Stimulated activated effector memory CD8-positive, alpha-beta T cell treated with anti-CD3 and anti-CD28 coated beads, Interleukin-12 subunit alpha, Interleukin-12 subunit beta, amount 100 ng/mL, for 72 hours (primary cell): ENCODE results near the gene CEP112.
"Not testable (repeated sequence)": the region's sequence is repeated elsewhere in the genome, so short reads cannot be mapped to it uniquely, and the experiment has no call there.

Source experiments
- ATAC-seq: fragments of 150-1000 bp; cut with Tn5 transposase; 2 replicates; pipeline ENCODE4 v1.10.0; 2021
- DNase-seq, 2 donors: peaks; one replicate each; pipeline ENCODE4 v3.0.0; 2021 to 2022; ENCODE audit warnings: low spot score in 2 of 2
- H3K27ac Mint-ChIP-seq: one replicate; pipeline ENCODE4 v1.8.0; 2022; ENCODE audit warnings: mild to moderate bottlenecking, mixed read lengths
- H3K36me3 Mint-ChIP-seq: one replicate; pipeline ENCODE4 v1.8.0; 2022; ENCODE audit warnings: mild to moderate bottlenecking, mixed read lengths
- H3K4me1 Mint-ChIP-seq: one replicate; pipeline ENCODE4 v1.8.0; 2022; ENCODE audit warnings: mixed read lengths
- H3K4me3 Mint-ChIP-seq: one replicate; pipeline ENCODE4 v1.8.0; 2022; ENCODE audit warnings: mild to moderate bottlenecking, mixed read lengths
- H3K9me3 Mint-ChIP-seq: one replicate; pipeline ENCODE4 v1.8.0; 2022; ENCODE audit warnings: mixed read lengths

Gene CEP112

DNA sequence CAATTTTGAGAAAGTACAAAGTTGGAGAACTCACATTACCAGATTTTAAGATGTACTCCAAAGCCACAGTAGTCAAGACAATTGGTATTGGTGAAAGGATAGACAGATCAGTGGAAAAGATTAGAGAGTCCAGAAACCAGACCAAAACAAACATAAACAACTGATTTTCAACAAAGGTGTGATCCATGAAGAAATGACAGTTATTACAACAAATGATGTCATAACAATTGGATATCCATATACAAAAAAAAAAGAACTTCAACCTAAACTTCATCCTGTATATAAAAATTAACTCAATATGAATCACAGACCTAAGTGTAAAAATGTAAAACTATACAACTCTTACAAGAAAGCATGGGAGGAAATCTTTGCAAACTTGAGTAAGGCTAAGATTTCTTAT lies 8.4 kb downstream of the CEP112 start:
- Mint-ChIP-seq H3K4me1 (no peaks in the 10 kb centered on the region), H3K36me3 (no peaks in the 10 kb centered on the region), H3K27ac (no peak overlapping the region), H3K9me3 (no peaks in the 10 kb centered on the region), H3K4me3 (no peak overlapping the region)
- DNase-seq: no peak
- ATAC-seq: no peak

DNA sequence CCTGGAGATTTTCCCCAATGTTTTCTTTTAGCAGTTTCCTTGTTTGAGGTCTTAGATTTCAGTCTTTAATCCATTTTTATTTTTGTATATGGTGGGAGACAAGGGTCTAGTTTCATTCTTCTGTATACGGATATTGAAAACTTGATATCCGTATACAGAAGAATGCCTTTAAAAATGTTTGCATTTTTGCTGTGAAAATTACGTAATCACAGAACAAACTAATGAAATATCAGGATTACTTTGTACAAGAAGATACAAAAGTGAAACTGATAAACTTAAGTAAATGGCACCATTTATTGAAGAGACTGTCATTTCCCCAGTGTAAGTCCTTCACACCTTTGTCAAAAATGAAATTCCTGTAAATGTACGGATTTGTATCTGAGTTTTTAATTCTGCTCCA lies 13.3 kb downstream of the CEP112 start:
- ATAC-seq (no peak), DNase-seq (no peak)
- no peak overlapping the region for H3K27ac Mint-ChIP-seq
- no peaks in the 10 kb centered on the region for H3K9me3 Mint-ChIP-seq
- no peaks in the 10 kb centered on the region for H3K4me1 Mint-ChIP-seq
- H3K4me3 Mint-ChIP-seq: no peak overlapping the region
- H3K36me3 Mint-ChIP-seq: no peaks in the 10 kb centered on the region

DNA sequence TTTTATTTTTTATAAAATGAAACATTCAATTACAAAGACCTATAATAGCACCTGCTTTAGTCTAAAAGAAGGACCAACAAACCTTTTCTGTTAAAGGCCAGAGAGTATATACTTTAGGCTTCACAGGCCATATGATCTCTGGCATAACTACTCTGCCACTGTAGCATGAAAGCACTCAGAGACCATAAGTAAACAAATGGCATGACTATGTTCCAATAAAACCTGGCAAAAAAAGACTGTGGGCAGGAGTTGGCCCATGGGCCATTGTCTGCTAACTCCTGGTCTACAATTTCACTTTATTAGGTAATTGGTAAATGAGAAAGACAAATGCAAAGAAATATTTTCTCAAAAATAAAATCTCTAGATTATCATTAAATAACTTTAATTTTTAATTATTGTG lies 14.9 kb downstream of the CEP112 start:
- Mint-ChIP-seq H3K4me3 (no peak overlapping the region), H3K9me3 (no peaks in the 10 kb centered on the region)
- no peak for ATAC-seq

DNA sequence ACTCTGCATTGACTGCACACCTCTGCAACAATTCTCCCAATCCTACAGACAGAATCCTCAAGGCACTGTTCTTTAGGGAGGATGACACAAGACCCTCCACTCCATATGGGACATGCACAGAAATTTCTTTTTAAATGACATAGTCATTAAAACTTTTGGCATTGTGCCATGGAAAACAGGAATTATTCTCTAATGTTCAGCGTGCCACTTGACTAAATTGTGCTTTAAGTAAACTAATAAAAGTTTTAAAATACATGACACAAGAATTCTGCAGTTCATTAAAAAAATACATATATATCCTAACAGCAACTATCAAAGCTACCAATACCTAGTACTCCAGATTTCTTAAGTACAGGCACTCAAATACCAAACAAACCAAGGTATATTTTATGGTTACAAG lies 16.0 kb downstream of the CEP112 start:
- no peaks in the 10 kb centered on the region for H3K4me1 Mint-ChIP-seq
- no peak overlapping the region for H3K27ac Mint-ChIP-seq
- DNase-seq (no peak), ATAC-seq (no peak)
- H3K9me3 Mint-ChIP-seq: no peaks in the 10 kb centered on the region
- no peaks in the 10 kb centered on the region for H3K36me3 Mint-ChIP-seq
- no peak overlapping the region for H3K4me3 Mint-ChIP-seq

More for the DNA sequence above, 14.9 kb downstream of the CEP112 start:
- H3K27ac Mint-ChIP-seq: no peak overlapping the region
- H3K4me1 Mint-ChIP-seq: no peaks in the 10 kb centered on the region
- no peak for DNase-seq
- no peaks in the 10 kb centered on the region for H3K36me3 Mint-ChIP-seq

DNA sequence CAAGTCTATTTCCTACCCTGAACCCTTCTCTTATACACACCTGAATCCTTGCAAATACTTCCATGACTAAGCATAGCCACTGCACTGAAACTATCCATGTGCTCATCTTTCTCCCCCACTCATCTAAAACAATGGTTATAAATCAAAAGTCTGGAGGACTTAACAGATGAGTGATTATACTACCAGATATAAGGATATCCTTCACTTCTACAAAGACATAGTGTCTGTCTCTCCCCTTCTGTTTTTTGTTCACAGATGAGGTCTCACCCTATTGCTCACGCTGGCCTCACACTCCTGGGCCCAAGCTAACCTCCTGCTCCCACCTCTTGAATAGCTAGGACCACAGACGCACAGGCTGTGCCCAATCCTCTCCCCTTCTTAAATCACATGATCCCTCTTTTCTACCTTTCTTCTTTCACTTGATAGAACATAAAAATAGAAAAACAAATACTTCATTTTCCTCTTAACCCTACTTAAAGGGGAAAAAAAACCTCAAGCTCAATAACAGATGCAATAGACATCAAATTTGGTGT lies 19.2 kb downstream of the CEP112 start:
- Mint-ChIP-seq H3K4me3 (no peak overlapping the region), H3K9me3 (no peaks in the 10 kb centered on the region), H3K4me1 (no peaks in the 10 kb centered on the region), H3K36me3 (no peaks in the 10 kb centered on the region), H3K27ac (peak overlapping the region; percentile 1)
- DNase-seq: no peak
- ATAC-seq: no peak

DNA sequence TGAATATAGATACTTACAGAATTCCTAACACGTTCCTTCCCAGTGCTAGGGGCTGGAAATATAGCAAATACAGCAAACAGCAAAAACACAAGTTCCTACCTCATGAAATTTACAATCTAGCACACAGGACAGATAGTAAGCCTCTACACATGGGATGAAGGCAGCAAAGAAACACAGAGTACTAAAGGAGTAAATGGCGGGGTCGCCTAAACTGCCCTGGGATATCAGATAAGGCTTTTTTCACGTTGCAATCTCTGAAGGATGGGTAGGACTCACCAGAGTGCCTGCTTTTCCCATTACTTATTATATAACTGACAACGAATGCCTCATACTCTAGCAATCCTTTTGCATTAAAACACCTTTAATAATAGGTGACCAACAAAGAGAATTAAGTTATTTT lies 19.8 kb downstream of the CEP112 start:
- Mint-ChIP-seq H3K9me3 (no peaks in the 10 kb centered on the region), H3K27ac (no peak overlapping the region), H3K4me3 (no peak overlapping the region), H3K36me3 (no peaks in the 10 kb centered on the region), H3K4me1 (no peaks in the 10 kb centered on the region)
- DNase-seq: no peak
- no peak for ATAC-seq

DNA sequence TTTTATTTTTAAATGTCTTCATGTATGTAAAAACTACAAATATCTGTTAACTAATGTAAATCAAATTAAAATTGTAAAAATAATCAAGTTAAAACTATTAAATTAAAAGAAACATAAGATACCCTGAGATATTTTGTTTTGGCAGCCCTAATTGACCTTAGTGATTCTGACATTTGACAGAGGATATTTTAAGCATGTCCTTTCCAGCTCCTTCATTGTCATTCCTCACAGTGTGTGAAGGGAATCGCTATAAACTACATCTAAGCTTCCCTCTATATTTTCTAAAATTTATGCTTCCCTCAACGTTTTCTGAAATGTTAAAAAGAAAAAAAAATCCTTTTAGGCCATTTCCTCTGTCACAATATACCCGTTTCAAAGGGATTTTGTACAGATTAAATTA lies 20.2 kb downstream of the CEP112 start:
- Mint-ChIP-seq H3K9me3 (no peaks in the 10 kb centered on the region), H3K4me1 (no peaks in the 10 kb centered on the region), H3K36me3 (no peaks in the 10 kb centered on the region), H3K4me3 (no peak overlapping the region), H3K27ac (no peak overlapping the region)
- DNase-seq: no peak
- no peak for ATAC-seq

DNA sequence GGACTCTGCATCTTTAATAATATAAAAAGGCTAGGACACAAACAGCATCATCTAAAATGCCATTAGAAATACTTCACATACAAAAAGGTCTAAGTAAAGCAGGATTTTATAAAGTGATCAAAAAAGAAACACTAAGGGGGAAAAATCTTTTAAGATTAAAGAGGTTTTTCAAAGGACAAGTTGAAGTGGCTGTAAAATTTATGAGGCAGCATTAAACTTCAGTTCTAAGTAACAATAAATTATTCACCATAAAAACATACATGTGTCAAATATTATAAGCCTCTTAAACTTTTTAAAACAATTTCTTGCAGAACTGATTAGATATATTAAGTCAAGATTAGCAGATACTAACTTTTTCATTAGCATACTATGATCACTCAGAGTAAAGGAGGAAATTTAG lies 20.8 kb downstream of the CEP112 start:
- no peaks in the 10 kb centered on the region for H3K9me3 Mint-ChIP-seq
- DNase-seq: no peak
- ATAC-seq: no peak
- H3K27ac Mint-ChIP-seq: no peak overlapping the region
- no peak overlapping the region for H3K4me3 Mint-ChIP-seq
- no peaks in the 10 kb centered on the region for H3K4me1 Mint-ChIP-seq
- H3K36me3 Mint-ChIP-seq: no peaks in the 10 kb centered on the region

DNA sequence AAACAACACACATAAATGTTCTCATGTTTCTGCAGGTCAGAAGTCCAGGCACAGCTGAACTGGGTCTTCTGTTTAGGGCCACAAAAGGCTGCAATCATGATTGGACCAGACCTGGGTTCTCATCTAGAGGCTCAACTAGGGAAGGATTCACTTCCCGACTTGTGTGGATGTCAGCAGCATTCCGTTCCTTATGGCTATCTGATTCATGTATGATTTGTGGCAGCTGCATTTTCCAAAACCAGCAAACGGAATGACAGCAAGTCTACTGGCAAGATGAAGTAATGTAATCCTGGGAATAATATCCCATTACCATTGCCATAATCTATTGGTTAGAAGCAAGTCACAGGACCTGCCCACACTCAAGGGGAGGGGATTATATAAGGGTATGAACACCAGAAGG lies 22.1 kb downstream of the CEP112 start:
- no peaks in the 10 kb centered on the region for H3K36me3 Mint-ChIP-seq
- DNase-seq (no peak), ATAC-seq (no peak)
- no peak overlapping the region for H3K27ac Mint-ChIP-seq
- H3K9me3 Mint-ChIP-seq: no peaks in the 10 kb centered on the region
- H3K4me3 Mint-ChIP-seq: no peak overlapping the region
- no peaks in the 10 kb centered on the region for H3K4me1 Mint-ChIP-seq

DNA sequence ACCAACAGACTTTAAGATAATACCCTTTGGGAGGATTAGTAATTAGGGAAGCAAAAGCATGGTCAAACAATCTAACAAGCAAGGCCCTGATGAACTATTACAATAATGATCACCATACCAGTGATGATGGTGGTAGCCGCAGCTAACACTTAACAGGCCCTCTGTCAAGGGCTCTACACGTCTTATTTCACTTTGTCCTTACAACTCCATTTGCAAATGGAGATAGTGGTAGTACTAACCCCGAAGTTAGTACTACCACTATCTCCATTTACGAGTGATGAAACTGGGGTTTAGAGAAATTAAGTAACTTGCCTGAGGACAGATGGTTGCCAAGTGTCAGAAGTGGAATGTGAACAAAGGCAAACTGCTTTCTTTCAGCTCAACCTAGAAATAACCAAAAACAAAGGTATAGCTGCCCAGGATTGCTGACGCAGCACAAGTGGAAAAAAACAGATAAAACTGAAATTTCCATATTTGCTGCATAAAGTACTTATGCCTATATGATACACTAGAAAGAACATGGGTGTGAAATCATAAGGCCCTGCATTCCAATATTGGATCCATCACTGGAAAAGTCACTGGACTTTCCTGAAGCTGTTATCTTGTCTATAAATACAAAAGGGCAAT lies 24.6 kb downstream of the CEP112 start:
- H3K27ac Mint-ChIP-seq: no peak overlapping the region
- no peak overlapping the region for H3K4me3 Mint-ChIP-seq
- no peaks in the 10 kb centered on the region for H3K4me1 Mint-ChIP-seq
- DNase-seq: no peak
- no peak for ATAC-seq
- no peaks in the 10 kb centered on the region for H3K36me3 Mint-ChIP-seq
- no peaks in the 10 kb centered on the region for H3K9me3 Mint-ChIP-seq

DNA sequence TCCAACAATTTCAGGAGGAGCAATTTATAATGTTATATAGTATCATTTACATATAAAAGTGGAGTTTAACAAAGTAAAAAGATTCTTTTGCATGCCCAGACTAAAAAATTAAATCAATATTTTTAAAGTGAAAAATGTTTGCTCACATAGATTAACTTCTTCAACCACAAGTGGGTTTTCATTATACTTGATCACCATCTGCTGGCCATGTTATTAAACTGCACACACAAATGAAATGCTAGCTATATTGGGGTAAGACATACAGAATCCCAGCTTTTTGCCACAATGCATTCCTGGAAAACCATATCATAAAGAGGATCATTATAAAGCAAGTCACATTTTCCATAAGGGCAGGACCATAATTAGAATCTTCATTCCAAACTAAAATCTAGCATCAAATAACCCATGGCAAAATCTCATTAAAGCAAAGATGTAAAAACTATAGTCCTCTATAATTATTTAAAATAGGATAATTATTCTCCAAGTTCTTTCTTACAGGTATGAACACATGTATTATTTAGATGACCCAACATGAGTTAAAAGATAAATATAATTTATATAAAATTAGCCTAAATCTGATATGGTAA lies 26.3 kb downstream of the CEP112 start:
- no peak for ATAC-seq
- no peak overlapping the region for H3K27ac Mint-ChIP-seq

DNA sequence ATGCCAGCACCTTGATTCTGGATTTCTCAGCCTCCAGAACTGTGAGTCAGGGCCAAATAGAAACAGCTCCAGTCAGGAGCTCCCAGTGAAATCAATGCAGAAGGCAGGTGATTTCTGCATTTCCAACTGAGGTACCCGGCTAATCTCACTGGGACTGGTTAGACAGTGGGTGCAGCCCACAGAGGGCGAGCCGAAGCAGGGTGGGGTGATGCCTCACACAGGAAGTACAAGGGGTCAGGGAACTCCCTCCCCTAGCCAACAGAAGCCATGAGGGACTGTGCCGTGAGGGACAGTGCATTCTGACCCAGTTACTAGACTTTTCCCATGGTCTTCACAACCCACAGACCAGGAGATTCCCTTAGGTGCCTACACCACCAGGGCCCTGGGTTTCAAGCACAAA lies 36.9 kb downstream of the CEP112 start:
- ATAC-seq, H3K27ac Mint-ChIP-seq, DNase-seq, H3K4me1 Mint-ChIP-seq, H3K36me3 Mint-ChIP-seq, H3K4me3 Mint-ChIP-seq: not testable (repeated sequence)
- peaks cover 15% of the 10 kb centered on the region for H3K9me3 Mint-ChIP-seq

More for the DNA sequence above, 26.3 kb downstream of the CEP112 start:
- no peaks in the 10 kb centered on the region for H3K9me3 Mint-ChIP-seq
- DNase-seq: no peak
- no peaks in the 10 kb centered on the region for H3K4me1 Mint-ChIP-seq
- no peak overlapping the region for H3K4me3 Mint-ChIP-seq
- H3K36me3 Mint-ChIP-seq: no peaks in the 10 kb centered on the region

DNA sequence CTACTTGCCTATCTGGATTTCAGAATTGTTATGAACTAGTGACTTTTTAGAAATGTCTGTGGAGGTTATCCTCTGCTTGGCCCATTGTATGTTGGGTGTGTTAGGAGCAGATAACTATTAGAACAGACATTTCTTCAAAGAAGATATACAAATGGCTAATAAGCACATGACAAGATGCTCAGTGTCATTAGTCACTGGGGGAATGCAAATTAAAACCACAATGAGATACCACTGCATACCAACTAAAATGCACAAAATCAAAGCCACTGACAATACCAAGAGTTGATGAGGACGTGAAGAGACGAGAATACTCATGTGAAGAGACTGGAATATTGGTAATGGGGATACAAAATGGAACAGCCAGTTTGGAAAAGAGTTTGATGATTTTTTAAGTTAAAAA lies 39.2 kb downstream of the CEP112 start:
- Mint-ChIP-seq H3K4me3 (no peak overlapping the region), H3K27ac (no peak overlapping the region), H3K4me1 (peaks cover 7% of the 10 kb centered on the region), H3K9me3 (peaks cover 4% of the 10 kb centered on the region), H3K36me3 (no peaks in the 10 kb centered on the region)
- DNase-seq (no peak), ATAC-seq (no peak)

DNA sequence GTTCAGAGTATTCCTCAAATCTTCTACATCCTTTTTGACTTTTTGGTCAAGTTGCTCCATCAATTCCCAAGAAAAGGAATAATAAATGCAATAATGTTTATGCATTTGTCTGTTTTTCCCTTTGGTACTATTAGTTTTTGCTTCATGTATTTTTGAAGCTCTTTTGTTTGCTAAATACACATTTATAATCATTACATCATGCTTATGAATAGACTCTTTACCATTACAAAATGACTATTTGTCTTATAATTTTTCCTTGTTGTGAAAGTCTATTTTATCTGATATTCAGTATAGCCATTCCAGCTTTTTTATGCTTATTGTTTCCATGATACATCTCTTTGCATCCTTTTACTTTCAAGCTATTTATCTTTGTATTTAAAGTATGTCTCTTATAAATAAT lies 41.2 kb downstream of the CEP112 start:
- Mint-ChIP-seq H3K9me3 (no peaks in the 10 kb centered on the region), H3K4me1 (peaks cover 7% of the 10 kb centered on the region), H3K36me3 (no peaks in the 10 kb centered on the region), H3K4me3 (no peak overlapping the region), H3K27ac (no peak overlapping the region)
- DNase-seq (no peak), ATAC-seq (no peak)

DNA sequence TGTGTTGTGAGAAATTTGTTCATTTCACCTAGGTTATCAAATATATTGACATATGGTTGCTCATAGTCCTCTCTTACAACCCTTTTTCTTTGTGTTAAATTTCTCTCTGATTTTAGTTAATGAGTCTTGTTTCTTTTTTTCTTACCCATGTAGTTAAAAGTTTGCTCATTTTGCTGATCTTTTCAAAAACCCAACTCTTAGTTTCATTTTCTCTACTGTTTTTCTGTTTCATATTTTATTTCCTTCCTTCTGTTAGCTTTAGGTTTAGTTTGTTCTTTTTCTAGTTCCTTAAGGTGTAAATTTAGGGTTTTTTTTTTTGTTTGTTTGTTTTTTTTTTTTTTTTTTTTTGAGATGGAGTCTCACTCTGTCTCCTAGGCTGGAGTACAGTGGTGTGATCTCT lies 42.4 kb downstream of the CEP112 start:
- Mint-ChIP-seq H3K27ac (no peak overlapping the region), H3K4me3 (no peak overlapping the region), H3K9me3 (no peaks in the 10 kb centered on the region), H3K4me1 (no peaks in the 10 kb centered on the region), H3K36me3 (no peaks in the 10 kb centered on the region)
- ATAC-seq (no peak), DNase-seq (no peak)

DNA sequence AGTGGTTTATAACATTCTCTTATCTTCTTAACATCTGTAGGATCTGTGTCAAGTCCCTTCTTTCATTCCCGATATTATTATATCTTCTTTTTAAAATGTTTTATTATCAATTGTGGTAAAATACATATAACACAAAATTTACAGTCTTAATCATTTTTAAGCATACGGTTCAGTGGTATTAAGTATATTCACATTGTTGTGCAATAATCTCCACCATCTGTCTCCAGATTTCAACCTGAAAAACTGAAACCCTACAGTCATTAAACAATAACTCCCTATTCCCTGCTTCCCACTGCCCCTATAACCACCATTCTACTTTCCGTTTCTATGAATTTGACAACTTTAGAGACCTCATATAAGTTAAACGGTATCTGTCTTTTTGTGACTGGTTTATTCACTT lies 45.5 kb downstream of the CEP112 start:
- H3K4me3 Mint-ChIP-seq: no peak overlapping the region

More for the DNA sequence above, 45.5 kb downstream of the CEP112 start:
- no peaks in the 10 kb centered on the region for H3K9me3 Mint-ChIP-seq
- no peak for DNase-seq
- no peak overlapping the region for H3K27ac Mint-ChIP-seq
- no peak for ATAC-seq
- H3K4me1 Mint-ChIP-seq: no peaks in the 10 kb centered on the region
- no peaks in the 10 kb centered on the region for H3K36me3 Mint-ChIP-seq
